WTC11 (cell line): ENCODE measurements around the gene ZCCHC24. TPM values are rescaled to one million over a fixed set of nuclear protein-coding genes. Genes with fewer than 3 reads are reported as not detected.

Source experiments
- ATAC-seq: fragments of 200-7000 bp; cut with Tn5 transposase; 2 replicates; pipeline ENCODE4 v1.10.0; 2021; ENCODE audit warnings: mild to moderate bottlenecking, moderate library complexity
- CTCF ChIA-PET: fragments of 300-600 bp; sonication (Branson Sonifier 250); formaldehyde crosslinking; loops from one replicate; lab custom pipeline; 2021; ENCODE audit warnings: antibody characterized with exemption; lab: Charles Lee
- POLR2A ChIA-PET: fragments of 350-600 bp; sonication (Branson Sonifier 250); formaldehyde crosslinking; loops from one replicate; lab custom pipeline; 2021; ENCODE audit warnings: antibody characterized with exemption; lab: Charles Lee
- DNase-seq: peaks from one replicate; pipeline ENCODE4 v3.0.0; 2021; ENCODE audit warnings: low spot score
- H3K27ac Mint-ChIP-seq: 2 replicates; pipeline ENCODE4 v1.8.0; 2021; ENCODE audit warnings: mixed read lengths
- H3K27me3 Mint-ChIP-seq: 2 replicates; pipeline ENCODE4 v1.8.0; 2021; ENCODE audit warnings: low read depth, mild to moderate bottlenecking, moderate library complexity, mixed read lengths
- H3K36me3 Mint-ChIP-seq: 2 replicates; pipeline ENCODE4 v1.8.0; 2021; ENCODE audit warnings: mixed read lengths
- H3K4me1 Mint-ChIP-seq: 2 replicates; pipeline ENCODE4 v1.8.0; 2022; ENCODE audit warnings: mixed read lengths
- H3K4me3 Mint-ChIP-seq: 2 replicates; pipeline ENCODE4 v1.8.0; 2021; ENCODE audit warnings: mild to moderate bottlenecking, moderate library complexity, mixed read lengths
- H3K9me3 Mint-ChIP-seq: 2 replicates; pipeline ENCODE4 v1.8.0; 2021; ENCODE audit warnings: mixed read lengths
- AR ChIP-seq: fragments of 250-450 bp; sonication (Bioruptor Pico); IDR thresholded peaks from 2 replicates; pipeline ENCODE4 v1.9.0; 2021; ENCODE audit warnings: mild to moderate bottlenecking
- ATF1 ChIP-seq: sonication (generic); formaldehyde crosslinking; IDR thresholded peaks from 2 replicates; pipeline ENCODE4 v1.8.1; 2023; ENCODE audit warnings: mild to moderate bottlenecking, moderate library complexity, missing genetic modification reagents
- ATF2 ChIP-seq: sonication (generic); formaldehyde crosslinking; IDR thresholded peaks from 2 replicates; pipeline ENCODE4 v1.8.1; 2022; ENCODE audit warnings: low read depth, missing genetic modification reagents, borderline replicate concordance
- ATF3 ChIP-seq: sonication (generic); formaldehyde crosslinking; conservative IDR thresholded peaks from 2 replicates; pipeline ENCODE4 v1.8.1; 2022; ENCODE audit warnings: mild to moderate bottlenecking, missing genetic modification reagents
- CREM ChIP-seq: sonication (generic); formaldehyde crosslinking; IDR thresholded peaks from 2 replicates; pipeline ENCODE4 v1.8.1; 2022; ENCODE audit warnings: mild to moderate bottlenecking, missing genetic modification reagents, moderate library complexity
- EMX1 ChIP-seq: fragments of 250-450 bp; sonication (Bioruptor Pico); IDR thresholded peaks from 2 replicates; pipeline ENCODE4 v1.8.0; 2021; ENCODE audit warnings: mild to moderate bottlenecking
- ESRRA ChIP-seq: sonication (generic); formaldehyde crosslinking; IDR thresholded peaks from 2 replicates; pipeline ENCODE4 v1.8.1; 2022; ENCODE audit warnings: mild to moderate bottlenecking, missing genetic modification reagents, borderline replicate concordance
- IRF2 ChIP-seq: sonication (generic); formaldehyde crosslinking; IDR thresholded peaks from 2 replicates; pipeline ENCODE4 v1.8.0; 2022; ENCODE audit warnings: low read depth, missing genetic modification reagents, borderline replicate concordance
- MLX ChIP-seq: sonication (generic); formaldehyde crosslinking; IDR thresholded peaks from 2 replicates; pipeline ENCODE4 v1.8.1; 2023; ENCODE audit warnings: mild to moderate bottlenecking, missing genetic modification reagents, moderate library complexity
- NR1H2 ChIP-seq: sonication (generic); formaldehyde crosslinking; IDR thresholded peaks from 2 replicates; pipeline ENCODE4 v1.9.0; 2021; ENCODE audit warnings: mild to moderate bottlenecking, moderate library complexity, missing genetic modification reagents
- NR2C2 ChIP-seq: sonication (generic); formaldehyde crosslinking; IDR thresholded peaks from 2 replicates; pipeline ENCODE4 v1.8.0; 2022; ENCODE audit warnings: mild to moderate bottlenecking, missing genetic modification reagents
- OVOL2 ChIP-seq: fragments of 250-450 bp; sonication (Bioruptor Pico); IDR thresholded peaks from 2 replicates; pipeline ENCODE4 v1.9.0; 2021; ENCODE audit warnings: mild to moderate bottlenecking, borderline replicate concordance
- SOX15 ChIP-seq: fragments of 250-450 bp; sonication (Bioruptor Pico); IDR thresholded peaks from 2 replicates; pipeline ENCODE4 v1.9.0; 2021; ENCODE audit warnings: mild to moderate bottlenecking
- STAT6 ChIP-seq: sonication (generic); formaldehyde crosslinking; conservative IDR thresholded peaks from 2 replicates; pipeline ENCODE4 v1.8.1; 2023; ENCODE audit warnings: mild to moderate bottlenecking, low read depth, missing genetic modification reagents, moderate library complexity
- TCF7 ChIP-seq: sonication (generic); formaldehyde crosslinking; IDR thresholded peaks from 2 replicates; pipeline ENCODE4 v1.8.0; 2022; ENCODE audit warnings: mild to moderate bottlenecking, low read depth, missing genetic modification reagents, moderate library complexity
- ZNF425 ChIP-seq: fragments of 250-450 bp; sonication (Bioruptor Pico); conservative IDR thresholded peaks from 2 replicates; pipeline ENCODE4 v1.9.0; 2021; ENCODE audit warnings: mild to moderate bottlenecking
- ZNF532 ChIP-seq: fragments of 250-450 bp; sonication (Bioruptor Pico); IDR thresholded peaks from 2 replicates; pipeline ENCODE4 v1.9.0; 2021; ENCODE audit warnings: mild to moderate bottlenecking, borderline replicate concordance
- ZSCAN18 ChIP-seq: fragments of 250-450 bp; sonication (Bioruptor Pico); IDR thresholded peaks from 2 replicates; pipeline ENCODE4 v2.1.2; 2022; ENCODE audit warnings: mild to moderate bottlenecking, moderate library complexity
- total RNA-seq: library from RNA; stranded (reverse); gene quantifications from 3 replicates; pipeline ENCODE4 v1.2.3, GENCODE V29; 2021

ZCCHC24 gene
- total RNA-seq, 1 experiment from 2014 or later, result 7.7 TPM

- DNase-seq, result no peak
- Mint-ChIP-seq H3K27ac (no peak overlapping the region), H3K36me3 (peaks cover 8% of the 10 kb centered on the region; the same call in 1 of the 2 replicates), H3K4me1 (peaks cover 13% of the 10 kb centered on the region), H3K4me3 (no peak overlapping the region), H3K9me3 (peaks cover 23% of the 10 kb centered on the region), H3K27me3 (peaks cover 11% of the 10 kb centered on the region)
- TF ChIP-seq NR2C2 (CRISPR knock-in tag) (no peak), TCF7 (CRISPR knock-in tag) (no peak), ATF1 (CRISPR knock-in tag) (no peak), ZNF532 (CRISPR knock-in tag) (no peak), ESRRA (CRISPR knock-in tag) (no peak), EMX1 (CRISPR knock-in tag) (no peak), OVOL2 (CRISPR knock-in tag) (no peak), IRF2 (CRISPR knock-in tag) (no peak), AR (CRISPR knock-in tag) (no peak), ATF2 (CRISPR knock-in tag) (no peak), NR1H2 (CRISPR knock-in tag) (no peak), SOX15 (CRISPR knock-in tag) (no peak), STAT6 (no peak), MLX (no peak), ATF3 (CRISPR knock-in tag) (no peak), ZSCAN18 (CRISPR knock-in tag) (no peak), ZNF425 (no peak), CREM (CRISPR knock-in tag) (no peak)
- CTCF ChIA-PET, result interaction anchor here (0.6 to 4.6 kb wide), 4 partner anchors 11 to 38 kb away, joined by 3 to 24 read pairs (median 7); partner anchors contain the start of gene PPIF
- no peak; the same call in 1 of the 2 replicates for ATAC-seq
- POLR2A ChIA-PET, result no interaction called here
Observed at GRCh38 chr10:79336276-79336675, 109.1 kb downstream of the ZCCHC24 start.
